Adrenal gland (tissue), 12 donors: ENCODE data around the gene NCAM2. TPM values are rescaled to one million over a fixed set of nuclear protein-coding genes. Genes with fewer than 3 reads are reported as not detected.
A peak's percentile ranks its signal among the peaks of the same experiment; 100 is the strongest.

Experiments used
- DNase-seq, 7 donors: peaks; one replicate each; pipeline ENCODE4 v3.0.0-alpha.2; 2019 to 2020
- H3K27ac ChIP-seq, 5 donors: fragments of 200-600 bp; sonication (generic) in 4 of 5; 1 replicate in 3 of 5; 2 replicates in 2 of 5; pipeline versions ENCODE4 v1.5.1 to v1.8.0; 2016 to 2020; ENCODE audit warnings: mild to moderate bottlenecking in 1 of 5
- H3K27me3 ChIP-seq: fragments of 200-600 bp; 2 replicates; pipeline ENCODE4 v1.8.0; 2021
- H3K36me3 ChIP-seq, 2 donors: fragments of 200-600 bp; replicated peaks in 1 of 2; 1 replicate in 1 of 2; 2 replicates in 1 of 2; pipeline versions ENCODE4 v1.5.1 to v1.8.0; 2018 to 2022
- H3K4me1 ChIP-seq, 2 donors: fragments of 200-600 bp; replicated peaks in 1 of 2; 1 replicate in 1 of 2; 2 replicates in 1 of 2; pipeline versions ENCODE4 v1.5.1 to v1.8.0; 2018 to 2021
- H3K4me3 ChIP-seq, 4 donors: fragments of 200-600 bp; sonication (generic) in 3 of 4; one replicate each; pipeline ENCODE4 v1.5.1; 2016 to 2018
- H3K9me3 ChIP-seq, 3 donors: fragments of 200-600 bp; sonication (generic) in 1 of 3; replicated peaks in 1 of 3; 1 replicate in 2 of 3; 2 replicates in 1 of 3; pipeline versions ENCODE4 v1.5.1 to v1.8.0; 2016 to 2021
- POLR2A ChIP-seq, 2 donors: fragments of 450-650 bp; IDR thresholded peaks; one replicate each; pipeline ENCODE4 v1.6.1; 2017; ENCODE audit warnings: antibody characterized with exemption in 2 of 2, mild to moderate bottlenecking in 2 of 2, moderate library complexity in 1 of 2
- WGBS, 4 donors: extraction: QIAGEN DNeasy Blood & Tissue Kit in 2 of 4; methylation state at CpG; one replicate each; pipeline versions ENCODE4 v1.1.5 to v1.1.7; 2013 to 2017; 5-methylcytosine and 5-hydroxymethylcytosine counted together
- intact Hi-C, 2 donors: fragments of 100-400 bp; cut with DNase I; formaldehyde crosslinking; loops; one replicate each; pipeline versions ENCODE4 v1.14.1 to v1.15.0; 2022 to 2023
- polyA plus RNA-seq, 3 donors: library from polyadenylated mRNA; stranded (reverse); fragments of 200-250 nt in 2 of 3; fragments of 350-450 nt in 1 of 3; fragmentation: Illumina TruSeq in 1 of 3; extraction: RNeasy Lipid Tissue Mini Kit (QIAGEN cat#74804) in 1 of 3; gene quantifications; one replicate each; pipeline ENCODE4 v1.2.3, GENCODE V29; 2013 to 2014
- total RNA-seq, 9 donors: library from RNA; depleted of rRNA in 4 of 9; stranded (reverse); fragments of >200 nt in 4 of 9; fragments of 120-200 nt in 1 of 9; fragmentation: NEBNext Ultra II Directional in 1 of 9; extraction: Animal tissue kit (Norgen Biotek cat#: 25700) in 1 of 9; gene quantifications; one replicate each; pipeline versions ENCODE4 v1.1.0 to v1.2.4, GENCODE V29; 2013 to 2023
- TF ChIP-seq, protein P1 (sequence below), 6 experiments: fragments of 450-650 bp in 4 of 6; fragments of 200-600 bp in 2 of 6; sonication (generic) in 1 of 6; IDR thresholded peaks; 1 replicate in 5 of 6; 2 replicates in 1 of 6; pipeline versions ENCODE4 v1.5.1 to v1.8.0; 2016 to 2021; ENCODE audit warnings: antibody characterized with exemption in 6 of 6, mild to moderate bottlenecking in 2 of 6, moderate library complexity in 1 of 6
- donor health status: healthy with polysubstance abuse.
- donor health status: Bipolar disorder and iron deficiency.
- donor health status: DM: yes; HTN: yes; CAD: no.
- donor health status: DM: no; HTN: no; CAD: no.
- donor health status: DM: no; HTN: no; CAD: no.
- donor health status: DM: yes; HTN: yes; CAD: no.

NCAM2 gene
- total and polyA plus RNA-seq, 12 donors: 2.2 to 59.4 (median 18.9) TPM

DNA sequence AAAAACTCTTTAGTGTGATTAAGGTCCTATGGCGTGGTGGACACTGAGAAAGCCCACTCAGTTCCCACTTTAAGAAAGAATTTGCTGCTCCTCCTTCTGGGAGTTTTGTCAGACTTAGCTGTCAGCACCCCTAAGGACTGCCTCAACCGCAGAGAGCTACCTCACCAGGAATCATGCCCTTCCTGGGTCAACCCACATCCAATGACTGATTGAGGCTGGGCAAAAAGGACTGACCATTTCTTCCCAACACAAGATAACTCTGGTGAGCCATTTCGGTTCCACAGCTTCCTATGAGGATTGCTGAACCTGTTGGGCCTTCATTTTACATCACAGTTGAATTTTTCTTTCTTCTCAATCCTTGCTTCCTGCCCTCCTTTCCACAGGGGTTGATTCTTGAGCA, 197.9 kb downstream of the NCAM2 start:
- TF ChIP-seq, protein P1, sequence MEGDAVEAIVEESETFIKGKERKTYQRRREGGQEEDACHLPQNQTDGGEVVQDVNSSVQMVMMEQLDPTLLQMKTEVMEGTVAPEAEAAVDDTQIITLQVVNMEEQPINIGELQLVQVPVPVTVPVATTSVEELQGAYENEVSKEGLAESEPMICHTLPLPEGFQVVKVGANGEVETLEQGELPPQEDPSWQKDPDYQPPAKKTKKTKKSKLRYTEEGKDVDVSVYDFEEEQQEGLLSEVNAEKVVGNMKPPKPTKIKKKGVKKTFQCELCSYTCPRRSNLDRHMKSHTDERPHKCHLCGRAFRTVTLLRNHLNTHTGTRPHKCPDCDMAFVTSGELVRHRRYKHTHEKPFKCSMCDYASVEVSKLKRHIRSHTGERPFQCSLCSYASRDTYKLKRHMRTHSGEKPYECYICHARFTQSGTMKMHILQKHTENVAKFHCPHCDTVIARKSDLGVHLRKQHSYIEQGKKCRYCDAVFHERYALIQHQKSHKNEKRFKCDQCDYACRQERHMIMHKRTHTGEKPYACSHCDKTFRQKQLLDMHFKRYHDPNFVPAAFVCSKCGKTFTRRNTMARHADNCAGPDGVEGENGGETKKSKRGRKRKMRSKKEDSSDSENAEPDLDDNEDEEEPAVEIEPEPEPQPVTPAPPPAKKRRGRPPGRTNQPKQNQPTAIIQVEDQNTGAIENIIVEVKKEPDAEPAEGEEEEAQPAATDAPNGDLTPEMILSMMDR (IDR thresholded peaks at IDR 0.05): no peak
- no peak for TF ChIP-seq POLR2A (IDR thresholded peaks at IDR 0.05)
- Histone ChIP-seq H3K4me1 (peaks cover 13 to 27% of the 10 kb centered on the region in 2 donors), H3K9me3 (no peaks in the 10 kb centered on the region), H3K36me3 (no peaks in the 10 kb centered on the region), H3K27ac (no peak overlapping the region), H3K27me3 (no peaks in the 10 kb centered on the region), H3K4me3 (no peak overlapping the region)
- WGBS, 4 donors: 87 to 93% (median 92%) methylated on average over 3 of the region's 3 CpGs
- no peak for DNase-seq
- intact Hi-C loops: no loop called here

DNA sequence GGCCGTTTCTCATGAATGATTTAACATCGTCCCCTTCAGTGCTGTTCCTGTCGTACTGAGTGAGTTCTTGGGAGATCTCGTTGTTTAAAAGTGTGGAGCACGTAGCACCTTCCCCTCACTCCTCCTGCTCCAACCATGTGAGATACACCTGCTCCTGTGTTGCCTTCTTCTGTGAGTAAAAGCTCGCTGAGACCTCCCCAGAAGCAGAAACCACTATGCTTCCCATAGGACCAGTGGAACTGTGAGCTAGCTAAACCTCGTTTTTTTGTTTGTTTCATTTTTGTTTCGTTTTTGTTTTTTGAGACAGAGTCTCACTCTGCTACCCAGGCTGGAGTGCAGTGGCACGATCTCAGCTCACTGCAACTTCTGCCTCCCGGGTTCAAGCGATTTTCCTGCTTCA, 198.6 kb downstream of the NCAM2 start:
- DNase-seq: no peak
- H3K9me3 ChIP-seq: no peaks in the 10 kb centered on the region
- no peaks in the 10 kb centered on the region for H3K36me3 ChIP-seq
- H3K27me3 ChIP-seq: no peaks in the 10 kb centered on the region
- WGBS, 4 donors: 88 to 97% (median 92%) methylated on average over 11 of the region's 11 CpGs
- H3K4me3 ChIP-seq: no peak overlapping the region
- H3K27ac ChIP-seq: no peak overlapping the region
- intact Hi-C loops: no loop called here
- no peak for TF ChIP-seq POLR2A (IDR thresholded peaks at IDR 0.05)
- TF ChIP-seq, protein P1 (IDR thresholded peaks at IDR 0.05): no peak
- H3K4me1 ChIP-seq: peaks cover 19 to 34% of the 10 kb centered on the region in 2 donors

DNA sequence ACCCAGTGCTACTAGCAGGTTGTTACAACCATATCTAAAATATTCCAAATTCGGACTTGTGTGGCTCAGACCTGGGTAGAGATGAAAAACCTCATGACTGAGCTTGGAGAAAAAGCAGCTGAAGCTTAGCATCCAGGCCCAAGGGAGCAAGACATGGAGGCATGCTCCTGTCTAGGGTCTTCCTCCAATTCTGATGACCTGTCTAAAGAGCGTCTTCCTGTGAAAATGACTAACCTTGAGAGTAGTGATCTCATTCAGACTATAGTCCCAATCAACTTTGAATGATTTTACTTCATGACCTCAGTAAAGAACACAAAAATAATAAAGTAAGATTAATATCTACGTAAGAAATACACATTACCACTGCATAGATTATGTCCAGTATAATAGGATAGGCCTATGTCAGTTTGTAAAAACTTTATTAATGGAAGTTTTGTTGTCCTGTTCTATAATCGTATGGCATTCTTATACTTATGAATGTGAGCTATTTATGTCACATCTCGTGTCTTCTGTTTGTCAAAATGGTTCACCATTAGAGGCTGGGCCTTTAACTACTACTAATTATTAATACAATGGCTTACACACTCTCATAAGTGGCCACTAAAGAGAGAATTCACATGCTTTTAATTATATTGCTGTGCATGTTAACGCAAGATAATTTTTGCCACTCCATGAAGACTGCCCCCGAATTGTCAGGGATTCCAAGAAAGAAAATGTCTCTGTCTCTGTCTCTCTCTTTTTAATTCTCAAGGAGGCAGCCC, 201.3 kb downstream of the NCAM2 start:
- DNase-seq: no peak
- TF ChIP-seq, protein P1 (IDR thresholded peaks at IDR 0.05): no peak
- no peak for TF ChIP-seq POLR2A (IDR thresholded peaks at IDR 0.05)
- Histone ChIP-seq H3K27me3 (no peaks in the 10 kb centered on the region), H3K4me3 (no peak overlapping the region), H3K36me3 (no peaks in the 10 kb centered on the region), H3K27ac (peak overlapping the region; percentile 75 to 89 (median 83)), H3K9me3 (no peaks in the 10 kb centered on the region), H3K4me1 (peaks cover 21 to 38% of the 10 kb centered on the region in 2 donors)
- intact Hi-C loops: no loop called here
- WGBS, 4 donors: 67 to 77% (median 68%) methylated on average over 7 of the region's 7 CpGs

DNA sequence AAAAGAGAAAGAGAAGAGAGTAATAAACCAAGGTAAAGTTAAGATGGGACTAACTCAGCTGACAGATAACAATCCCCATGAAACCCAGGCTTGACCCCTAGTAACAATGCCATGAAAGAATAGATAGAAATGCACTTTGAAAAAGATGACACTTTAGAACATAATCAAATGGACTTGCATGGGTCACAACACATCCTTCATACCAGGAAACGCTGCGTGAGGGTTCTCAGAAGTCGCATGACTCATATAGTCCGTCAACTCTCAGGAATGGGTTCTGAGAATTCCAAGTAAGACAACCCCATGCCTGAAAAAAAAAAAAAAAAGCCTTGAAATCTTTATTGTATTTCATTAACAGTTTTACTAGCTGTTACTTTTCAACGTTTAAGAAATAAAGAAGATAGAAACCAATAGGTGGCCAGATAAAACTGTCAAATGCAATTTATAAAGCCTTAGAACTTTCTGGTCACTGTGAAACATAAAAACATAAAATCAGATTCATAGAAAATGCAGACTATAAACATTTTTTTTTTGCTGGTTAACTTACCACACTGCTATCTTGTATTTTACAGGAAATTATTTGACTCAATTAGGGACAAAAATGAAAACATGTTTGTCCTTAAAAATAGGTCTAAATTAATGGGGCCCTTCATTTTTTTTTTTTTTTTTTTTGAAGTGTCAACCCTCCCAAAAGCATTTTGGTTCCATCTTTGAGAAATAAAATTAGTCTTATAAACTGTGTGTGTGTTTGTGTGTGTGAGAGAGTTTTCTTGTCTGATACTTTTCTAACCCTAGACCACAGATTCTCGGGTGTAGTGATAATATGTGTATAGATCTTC, 202.1 kb downstream of the NCAM2 start:
- Histone ChIP-seq H3K36me3 (no peaks in the 10 kb centered on the region), H3K27ac (peak overlapping the region; percentile 75 to 89 (median 83)), H3K4me1 (peaks cover 24 to 40% of the 10 kb centered on the region in 2 donors), H3K27me3 (no peaks in the 10 kb centered on the region), H3K4me3 (peak overlapping the region in 1 of 4 donors; percentile 51), H3K9me3 (no peaks in the 10 kb centered on the region)
- 19 to 35% (median 22%) methylated on average over 6 of the region's 6 CpGs for WGBS, 4 donors
- TF ChIP-seq, protein P1 (IDR thresholded peaks at IDR 0.05): no peak
- no peak for TF ChIP-seq POLR2A (IDR thresholded peaks at IDR 0.05)
- intact Hi-C loops: no loop called here
- peak; percentile 72 to 92 (median 87) for DNase-seq
